Measurements from ENCODE around the gene LATS2. TPM values are rescaled to one million over a fixed set of nuclear protein-coding genes. Genes with fewer than 3 reads are reported as not detected.

Gene LATS2
- total RNA-seq, 2 experiments from 2014 or later = 6.2 to 6.5 TPM

DNA sequence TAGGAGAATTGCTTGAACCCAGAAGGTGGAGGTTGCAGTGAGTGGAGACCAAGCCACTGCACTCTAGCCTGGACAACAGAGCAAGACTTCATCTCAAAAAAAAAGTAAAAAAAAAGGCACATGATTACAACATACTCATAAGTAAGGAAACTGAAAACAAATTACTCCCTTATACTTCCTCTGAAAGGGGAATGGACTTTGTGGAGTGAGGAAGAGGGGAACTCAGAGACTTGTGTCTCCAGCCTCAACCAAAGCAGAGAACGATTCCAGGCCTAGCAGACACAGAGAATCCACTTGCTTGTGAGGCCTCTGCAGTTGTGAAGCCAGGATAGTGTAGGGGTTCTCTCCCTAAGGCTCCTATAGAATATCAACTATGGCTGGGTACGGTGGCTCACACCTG, 4.3 kb upstream of the LATS2 start:
- H3K4me3 Mint-ChIP-seq = no peak overlapping the region
- no peaks in the 10 kb centered on the region for H3K4me1 Mint-ChIP-seq (ENCODE audit: low read depth)
- H3K27ac Mint-ChIP-seq = no peak overlapping the region
- H3K9me3 ChIP-seq (ENCODE audit: control insufficient read depth in 1 of 2, insufficient read depth in 1 of 2, low read length in 2 of 2) = no peaks in the 10 kb centered on the region
- ATAC-seq (ENCODE audit: poor library complexity) = no peak
- CTCF ChIA-PET = no interaction called here
- POLR2A ChIA-PET = no interaction called here
- TF ChIP-seq, protein P1, sequence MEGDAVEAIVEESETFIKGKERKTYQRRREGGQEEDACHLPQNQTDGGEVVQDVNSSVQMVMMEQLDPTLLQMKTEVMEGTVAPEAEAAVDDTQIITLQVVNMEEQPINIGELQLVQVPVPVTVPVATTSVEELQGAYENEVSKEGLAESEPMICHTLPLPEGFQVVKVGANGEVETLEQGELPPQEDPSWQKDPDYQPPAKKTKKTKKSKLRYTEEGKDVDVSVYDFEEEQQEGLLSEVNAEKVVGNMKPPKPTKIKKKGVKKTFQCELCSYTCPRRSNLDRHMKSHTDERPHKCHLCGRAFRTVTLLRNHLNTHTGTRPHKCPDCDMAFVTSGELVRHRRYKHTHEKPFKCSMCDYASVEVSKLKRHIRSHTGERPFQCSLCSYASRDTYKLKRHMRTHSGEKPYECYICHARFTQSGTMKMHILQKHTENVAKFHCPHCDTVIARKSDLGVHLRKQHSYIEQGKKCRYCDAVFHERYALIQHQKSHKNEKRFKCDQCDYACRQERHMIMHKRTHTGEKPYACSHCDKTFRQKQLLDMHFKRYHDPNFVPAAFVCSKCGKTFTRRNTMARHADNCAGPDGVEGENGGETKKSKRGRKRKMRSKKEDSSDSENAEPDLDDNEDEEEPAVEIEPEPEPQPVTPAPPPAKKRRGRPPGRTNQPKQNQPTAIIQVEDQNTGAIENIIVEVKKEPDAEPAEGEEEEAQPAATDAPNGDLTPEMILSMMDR (IDR thresholded peaks at IDR 0.05) = no peak
- intact Hi-C loops (cut with DNase I, micrococcal nuclease) = no loop called here
- no peaks in the 10 kb centered on the region for H3K9me3 Mint-ChIP-seq
- H3K4me1 ChIP-seq (ENCODE audit: insufficient read depth, low read length) = no peaks in the 10 kb centered on the region
- H3K4me3 ChIP-seq (ENCODE audit: low read length) = no peak overlapping the region
- peaks cover 2 to 12% of the 10 kb centered on the region in 2 experiments for H3K27me3 ChIP-seq (ENCODE audit: control insufficient read depth in 1 of 2, insufficient read depth in 2 of 2, low read length in 2 of 2)
- DNase-seq = no peak
- no peaks in the 10 kb centered on the region for H3K36me3 Mint-ChIP-seq (ENCODE audit: low read depth)
- peaks cover 15% of the 10 kb centered on the region for H3K27me3 Mint-ChIP-seq
- H3K36me3 ChIP-seq (ENCODE audit: insufficient read depth, low read length) = no peaks in the 10 kb centered on the region
- H3K27ac ChIP-seq (ENCODE audit: low read depth in 1 of 2, low read length in 2 of 2) = no peak overlapping the region

DNA sequence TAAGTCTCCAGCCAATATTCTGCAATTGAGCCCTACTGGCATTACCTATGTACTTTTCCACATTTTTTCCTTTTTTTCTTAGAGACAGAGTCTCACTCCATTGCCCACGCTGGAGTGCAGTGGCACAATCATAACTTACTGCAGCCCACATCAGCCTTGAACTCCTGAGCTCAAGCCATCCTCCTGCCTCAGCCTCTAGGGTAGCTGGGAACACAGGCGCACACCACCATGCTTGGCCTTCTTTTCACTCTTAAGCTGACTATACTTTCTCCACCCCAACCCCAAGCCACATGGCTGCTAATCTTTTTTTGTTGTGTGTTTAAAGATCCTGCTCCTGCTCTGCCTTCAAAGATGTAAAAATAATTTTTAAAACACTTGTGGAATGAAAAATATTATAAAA, 1.6 kb upstream of the LATS2 start:
- Histone ChIP-seq H3K36me3 (ENCODE audit: insufficient read depth, low read length) (no peaks in the 10 kb centered on the region), H3K9me3 (ENCODE audit: control insufficient read depth in 1 of 2, insufficient read depth in 1 of 2, low read length in 2 of 2) (peaks cover 0 to 6% of the 10 kb centered on the region in 2 experiments), H3K27me3 (ENCODE audit: control insufficient read depth in 1 of 2, insufficient read depth in 2 of 2, low read length in 2 of 2) (peaks cover 7 to 20% of the 10 kb centered on the region in 2 experiments), H3K27ac (ENCODE audit: low read depth in 1 of 2, low read length in 2 of 2) (no peak overlapping the region), H3K4me3 (ENCODE audit: low read length) (no peak overlapping the region), H3K4me1 (ENCODE audit: insufficient read depth, low read length) (peaks cover 7% of the 10 kb centered on the region)
- Mint-ChIP-seq H3K27me3 (peaks cover 34% of the 10 kb centered on the region), H3K4me1 (ENCODE audit: low read depth) (no peaks in the 10 kb centered on the region), H3K36me3 (ENCODE audit: low read depth) (no peaks in the 10 kb centered on the region), H3K9me3 (no peaks in the 10 kb centered on the region), H3K4me3 (peak overlapping the region; percentile 72), H3K27ac (no peak overlapping the region)
- TF ChIP-seq, protein P1 (IDR thresholded peaks at IDR 0.05) = no peak
- DNase-seq (no peak), ATAC-seq (ENCODE audit: poor library complexity) (no peak)
- intact Hi-C loops (cut with DNase I, micrococcal nuclease) = no loop called here
- ChIA-PET CTCF (no interaction called here), POLR2A (interaction anchor here (1.0 kb wide), 1 partner anchor 12 kb away, joined by 3 read pairs; no protein-coding TSS in a partner anchor)

DNA sequence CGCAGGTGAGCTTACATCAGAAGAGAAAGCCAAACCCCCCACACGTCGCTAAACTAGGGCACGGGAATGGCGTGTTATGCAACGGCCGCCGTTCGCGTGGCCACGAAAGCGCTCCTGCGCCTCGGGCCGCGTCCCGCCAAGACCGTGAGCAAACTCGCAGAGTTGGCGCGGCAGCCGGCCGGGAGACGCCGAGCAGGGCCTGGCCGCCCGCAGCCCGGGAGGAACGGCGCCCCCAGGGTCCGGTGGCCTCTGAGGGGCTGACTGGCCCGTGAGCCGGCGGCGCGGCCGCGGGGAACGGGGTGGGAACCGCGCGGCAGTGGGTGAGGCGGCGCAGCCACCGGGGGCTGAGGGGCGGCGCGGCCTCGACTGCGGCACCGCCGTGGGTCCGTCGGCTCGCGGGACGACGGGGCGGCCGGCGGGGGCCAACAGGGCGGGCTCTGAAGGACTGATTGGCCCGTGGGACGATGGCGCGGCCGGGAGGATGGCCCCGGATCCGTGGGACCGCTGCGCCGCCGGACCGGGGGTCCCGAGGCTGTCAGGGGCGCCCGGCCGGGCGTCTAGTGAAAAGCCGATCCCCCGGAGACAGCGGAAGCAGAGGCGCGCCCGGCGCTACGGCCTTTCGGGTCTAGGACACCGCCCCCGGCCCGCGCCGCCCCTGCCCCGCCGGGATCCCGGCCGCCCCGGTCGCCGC, 903 bp downstream of the LATS2 start:
- H3K4me1 Mint-ChIP-seq (ENCODE audit: low read depth) = no peaks in the 10 kb centered on the region
- Histone ChIP-seq H3K4me1 (ENCODE audit: insufficient read depth, low read length) (peaks cover 7% of the 10 kb centered on the region), H3K9me3 (ENCODE audit: control insufficient read depth in 1 of 2, insufficient read depth in 1 of 2, low read length in 2 of 2) (peaks cover 0 to 6% of the 10 kb centered on the region in 2 experiments), H3K27me3 (ENCODE audit: control insufficient read depth in 1 of 2, insufficient read depth in 2 of 2, low read length in 2 of 2) (peaks cover 7 to 20% of the 10 kb centered on the region in 2 experiments), H3K27ac (ENCODE audit: low read depth in 1 of 2, low read length in 2 of 2) (no peak overlapping the region), H3K4me3 (ENCODE audit: low read length) (peak overlapping the region; percentile 35), H3K36me3 (ENCODE audit: insufficient read depth, low read length) (no peaks in the 10 kb centered on the region)
- CTCF ChIA-PET = no interaction called here
- H3K9me3 Mint-ChIP-seq = no peaks in the 10 kb centered on the region
- peaks cover 43% of the 10 kb centered on the region for H3K27me3 Mint-ChIP-seq
- no peak overlapping the region for H3K27ac Mint-ChIP-seq
- ATAC-seq (ENCODE audit: poor library complexity) (peak; percentile 37), DNase-seq (peak in 3 of 14 experiments; percentile 12 to 26 (median 25))
- intact Hi-C loops (cut with DNase I, micrococcal nuclease) = no loop called here
- H3K36me3 Mint-ChIP-seq (ENCODE audit: low read depth) = no peaks in the 10 kb centered on the region
- POLR2A ChIA-PET = interaction anchor here (1.1 kb wide), 1 partner anchor 14 kb away, joined by 6 read pairs; no protein-coding TSS in a partner anchor
- TF ChIP-seq, protein P1 (IDR thresholded peaks at IDR 0.05) = no peak
- H3K4me3 Mint-ChIP-seq = peak overlapping the region; percentile 78
